AG09309 (cell line): ENCODE data around the gene REELD1.

Experiments
- DNase-seq: peaks from one replicate; pipeline ENCODE4 v3.0.0-alpha.2; 2010; ENCODE audit warnings: low read depth
- H3K4me3 ChIP-seq: 2 replicates; pipeline ENCODE4 v1.5.1; 2011; ENCODE audit warnings: mild to moderate bottlenecking, low read depth, low read length, moderate library complexity; ENCODE audit not compliant: control insufficient read depth
- TF ChIP-seq, protein P1 (sequence below): IDR thresholded peaks from 2 replicates; pipeline ENCODE4 v1.5.1; 2011; ENCODE audit warnings: mild to moderate bottlenecking, low read depth, low read length, inconsistent platforms; ENCODE audit not compliant: insufficient read depth, control insufficient read depth; ENCODE audit errors: missing control alignments

REELD1 gene

DNA sequence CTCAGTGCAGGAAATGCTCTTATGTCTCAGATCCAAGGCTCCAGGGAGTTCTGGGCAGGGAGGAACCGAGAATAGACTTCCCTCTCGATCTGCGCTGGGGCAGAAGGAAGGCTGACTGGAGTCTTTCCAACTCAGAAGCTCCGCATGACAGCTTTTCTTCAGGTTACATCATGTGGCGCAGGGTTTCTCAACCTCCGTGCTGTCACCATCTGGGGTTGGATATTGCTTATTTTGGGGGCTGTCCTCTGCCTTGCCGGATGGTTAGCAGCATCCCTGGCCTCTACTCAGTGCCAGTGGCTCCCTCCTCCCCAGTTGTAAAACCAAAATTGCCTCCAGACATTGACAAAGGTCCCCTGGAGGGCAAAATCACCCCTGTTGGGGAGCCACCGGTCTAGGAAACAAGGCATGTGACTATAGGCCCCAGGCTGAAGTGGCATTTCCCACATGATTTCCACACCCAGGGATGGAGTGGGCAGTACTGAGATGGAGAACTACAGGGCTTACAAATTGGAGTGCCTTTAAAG lies 21.4 kb downstream of the REELD1 start:
- DNase-seq: peak; percentile 4
- TF ChIP-seq, protein P1, sequence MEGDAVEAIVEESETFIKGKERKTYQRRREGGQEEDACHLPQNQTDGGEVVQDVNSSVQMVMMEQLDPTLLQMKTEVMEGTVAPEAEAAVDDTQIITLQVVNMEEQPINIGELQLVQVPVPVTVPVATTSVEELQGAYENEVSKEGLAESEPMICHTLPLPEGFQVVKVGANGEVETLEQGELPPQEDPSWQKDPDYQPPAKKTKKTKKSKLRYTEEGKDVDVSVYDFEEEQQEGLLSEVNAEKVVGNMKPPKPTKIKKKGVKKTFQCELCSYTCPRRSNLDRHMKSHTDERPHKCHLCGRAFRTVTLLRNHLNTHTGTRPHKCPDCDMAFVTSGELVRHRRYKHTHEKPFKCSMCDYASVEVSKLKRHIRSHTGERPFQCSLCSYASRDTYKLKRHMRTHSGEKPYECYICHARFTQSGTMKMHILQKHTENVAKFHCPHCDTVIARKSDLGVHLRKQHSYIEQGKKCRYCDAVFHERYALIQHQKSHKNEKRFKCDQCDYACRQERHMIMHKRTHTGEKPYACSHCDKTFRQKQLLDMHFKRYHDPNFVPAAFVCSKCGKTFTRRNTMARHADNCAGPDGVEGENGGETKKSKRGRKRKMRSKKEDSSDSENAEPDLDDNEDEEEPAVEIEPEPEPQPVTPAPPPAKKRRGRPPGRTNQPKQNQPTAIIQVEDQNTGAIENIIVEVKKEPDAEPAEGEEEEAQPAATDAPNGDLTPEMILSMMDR: no peak
- H3K4me3 ChIP-seq: no peak overlapping the region

DNA sequence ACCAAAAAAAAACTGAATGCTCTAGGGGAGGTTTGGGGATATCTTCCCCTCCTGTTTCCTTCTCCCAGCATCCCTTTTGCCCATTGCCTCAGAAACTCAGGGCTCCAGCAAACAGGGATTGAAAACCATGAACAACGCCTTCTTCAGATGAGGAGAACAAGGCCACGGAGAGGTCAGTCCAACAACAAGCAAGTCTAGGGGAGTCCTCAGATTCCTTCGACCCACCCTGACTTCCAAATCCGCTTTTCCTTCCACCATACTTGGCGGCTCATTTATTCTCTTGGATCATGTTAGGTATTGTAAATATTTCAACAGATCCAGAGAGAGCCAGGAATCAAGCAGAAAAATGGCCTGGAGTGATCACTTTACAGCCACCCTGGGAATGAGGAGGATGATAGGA lies 21.9 kb downstream of the REELD1 start:
- no peak for DNase-seq

DNA sequence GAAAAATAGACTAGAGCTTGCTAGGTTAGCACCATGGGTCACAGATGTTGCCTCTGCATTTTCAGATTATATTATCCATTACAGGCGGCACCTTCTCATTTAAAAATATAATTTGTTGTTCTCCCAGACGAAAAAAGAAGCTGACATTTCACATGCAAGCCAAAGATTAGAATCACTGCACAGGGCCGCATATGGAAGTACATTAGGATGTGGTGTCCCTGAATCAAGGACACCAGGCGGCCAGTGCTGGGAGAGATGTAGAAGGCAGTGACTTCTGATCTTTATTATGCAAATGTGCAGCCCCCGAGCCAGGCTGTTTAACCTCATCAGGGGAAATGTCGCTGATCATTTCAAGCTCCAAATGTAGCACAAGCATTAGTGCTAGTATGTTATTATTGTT lies 22.8 kb downstream of the REELD1 start:
- TF ChIP-seq, protein P1: no peak

More for the DNA sequence above, 21.9 kb downstream of the REELD1 start:
- TF ChIP-seq, protein P1: no peak
- H3K4me3 ChIP-seq: no peak overlapping the region

DNA sequence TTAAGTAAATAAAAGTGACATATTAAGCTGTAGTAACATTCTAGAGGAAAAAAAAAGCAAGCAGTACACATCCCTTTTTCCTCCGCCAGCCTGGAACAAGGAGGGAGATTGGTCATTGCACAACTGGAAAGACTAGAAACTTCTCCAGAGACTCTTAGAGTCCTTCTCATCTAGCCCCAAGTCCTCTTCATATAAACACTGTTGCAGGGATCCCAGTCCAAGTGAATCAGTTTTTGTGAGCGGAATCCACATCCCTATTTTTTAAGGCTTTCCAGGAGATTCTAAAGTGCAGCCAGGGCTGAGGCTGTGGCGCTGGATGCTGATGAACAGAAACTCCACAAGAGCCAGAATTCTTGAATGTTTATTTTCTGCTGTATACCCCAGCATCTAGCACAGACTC lies 23.8 kb downstream of the REELD1 start:
- no peak for DNase-seq
- H3K4me3 ChIP-seq: no peak overlapping the region
- TF ChIP-seq, protein P1: no peak

More for the DNA sequence above, 22.8 kb downstream of the REELD1 start:
- H3K4me3 ChIP-seq: no peak overlapping the region
- no peak for DNase-seq

DNA sequence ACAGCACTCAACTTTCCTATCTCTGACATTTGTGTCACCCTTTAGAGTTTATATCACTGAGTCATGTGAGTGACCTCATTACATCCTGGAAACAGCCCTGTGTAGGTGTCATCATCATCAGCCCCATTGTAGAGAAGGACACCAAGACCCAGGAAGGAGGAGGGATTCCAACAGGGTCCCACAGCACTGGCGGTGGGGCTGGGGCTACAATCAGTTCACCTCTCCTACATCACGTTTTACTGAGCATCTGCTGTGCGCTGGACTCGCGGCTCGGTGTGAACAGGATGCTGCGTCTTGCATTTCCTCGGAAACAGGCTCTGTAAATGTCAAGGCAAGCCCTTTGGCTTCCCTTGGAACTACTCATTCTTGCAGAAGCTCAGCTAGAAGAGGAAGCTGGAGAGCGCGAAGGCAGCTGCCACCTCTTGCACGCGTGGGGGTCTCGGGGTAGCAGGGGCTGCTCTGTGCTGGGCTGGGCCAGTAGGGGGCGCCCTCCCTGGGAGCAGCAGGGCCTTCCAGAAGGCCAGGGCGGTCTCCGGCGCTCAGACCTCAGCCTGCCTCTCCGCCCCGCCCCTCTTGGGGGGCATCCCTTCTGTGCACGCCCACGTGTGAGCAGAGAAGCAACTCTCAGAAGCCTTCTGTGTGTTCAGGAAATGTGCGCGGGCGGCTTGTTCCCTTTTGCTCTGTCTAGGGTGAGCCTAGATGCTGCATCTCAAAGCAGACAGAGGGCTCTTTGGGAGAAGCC lies 29.0 kb downstream of the REELD1 start:
- TF ChIP-seq, protein P1: peak; percentile 40
- no peak overlapping the region for H3K4me3 ChIP-seq
- no peak for DNase-seq

DNA sequence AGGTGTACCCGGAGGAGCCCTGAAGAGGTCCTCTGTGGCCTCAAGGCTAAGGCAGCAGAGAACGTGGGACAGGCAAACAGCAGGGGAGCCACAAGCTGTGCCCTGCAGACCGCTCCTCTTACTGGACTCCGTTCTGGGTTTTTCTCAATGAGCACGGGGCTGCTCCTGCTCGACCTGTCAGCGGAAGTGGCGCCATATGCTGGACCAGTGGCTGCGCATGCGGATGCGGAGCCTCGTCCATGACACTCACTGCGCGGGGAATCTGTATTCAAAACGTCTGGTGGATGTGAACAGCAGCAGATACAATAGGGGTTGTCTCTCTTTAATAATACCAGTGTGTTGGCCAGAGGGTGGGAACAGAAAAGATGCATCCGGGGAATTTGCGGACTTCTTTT lies 29.5 kb downstream of the REELD1 start:
- DNase-seq: no peak
- no peak overlapping the region for H3K4me3 ChIP-seq
- TF ChIP-seq, protein P1: no peak
